Measurements from ENCODE around the gene ERP29. TPM values are rescaled to one million over a fixed set of nuclear protein-coding genes. Genes with fewer than 3 reads are reported as not detected.

Gene ERP29
- total RNA-seq: 58.9 and 59.9 TPM in 2 replicates

DNA sequence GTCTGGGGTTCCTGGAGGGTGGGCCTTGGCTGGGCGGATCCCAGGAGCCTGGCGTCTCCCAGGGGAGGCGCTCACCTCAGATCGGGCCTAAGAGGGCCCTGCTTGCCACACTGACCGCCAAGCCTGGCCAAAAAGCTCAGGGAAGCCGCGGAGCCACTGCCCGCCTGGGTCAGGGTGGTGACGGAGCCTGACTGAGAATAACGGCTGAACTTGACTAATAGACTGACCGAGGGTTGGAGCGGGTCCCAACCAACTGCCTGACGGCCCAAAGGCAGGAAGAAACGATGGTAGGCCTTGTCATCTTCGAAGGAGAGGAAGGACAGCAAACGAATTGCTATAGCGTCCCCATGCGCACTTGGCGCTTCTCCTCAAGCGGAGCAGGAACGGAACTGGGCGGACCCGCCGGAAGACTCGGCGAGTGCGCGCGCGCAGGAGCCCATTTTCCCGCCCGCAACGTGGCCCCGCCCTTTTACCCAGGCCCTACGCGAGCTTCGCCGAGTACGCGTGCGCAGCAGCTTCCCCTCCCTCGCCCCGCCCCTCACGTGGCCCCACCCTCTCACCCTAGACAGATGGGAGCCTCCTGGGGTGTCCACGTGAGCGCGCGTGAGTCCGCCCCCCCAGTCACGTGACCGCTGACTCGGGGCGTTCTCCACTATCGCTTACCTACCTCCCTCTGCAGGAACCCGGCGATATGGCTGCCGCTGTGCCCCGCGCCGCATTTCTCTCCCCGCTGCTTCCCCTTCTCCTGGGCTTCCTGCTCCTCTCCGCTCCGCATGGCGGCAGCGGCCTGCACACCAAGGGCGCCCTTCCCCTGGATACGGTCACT lies at the start of gene ERP29, which contains the start of gene TMEM116:
Gene ERP29, plus strand, starts transcription at position 652 of the 826 bp plus-strand sequence. Its CDS starts 40 bp downstream, at position 692.
Gene TMEM116, minus strand, starts transcription at position 391 of the 826 bp plus-strand sequence. CDS start 7,895 bp downstream, outside the sequence.
- Mint-ChIP-seq H3K27ac (peak within 1 kb of the TSS; percentile 94), H3K4me3 (ENCODE audit: low read depth) (peak within 1 kb of the TSS; percentile 94), H3K9me3 (peaks cover 6% of the 10 kb centered on the region), H3K27me3 (ENCODE audit: low read depth) (no peaks in the 10 kb centered on the region), H3K36me3 (ENCODE audit: low read depth) (peaks cover 45% of the 10 kb centered on the region), H3K4me1 (ENCODE audit: low read depth) (peaks cover 40% of the 10 kb centered on the region)
- intact Hi-C loops (cut with micrococcal nuclease): loop anchor here (1.0 to 10.0 kb wide), 7 partner anchors 12 to 394 kb away; partner anchors contain the start of genes HECTD4, MAPKAPK5, NAA25 and RPL6
- peak; percentile 98 for DNase-seq (ENCODE audit: low spot score)

DNA sequence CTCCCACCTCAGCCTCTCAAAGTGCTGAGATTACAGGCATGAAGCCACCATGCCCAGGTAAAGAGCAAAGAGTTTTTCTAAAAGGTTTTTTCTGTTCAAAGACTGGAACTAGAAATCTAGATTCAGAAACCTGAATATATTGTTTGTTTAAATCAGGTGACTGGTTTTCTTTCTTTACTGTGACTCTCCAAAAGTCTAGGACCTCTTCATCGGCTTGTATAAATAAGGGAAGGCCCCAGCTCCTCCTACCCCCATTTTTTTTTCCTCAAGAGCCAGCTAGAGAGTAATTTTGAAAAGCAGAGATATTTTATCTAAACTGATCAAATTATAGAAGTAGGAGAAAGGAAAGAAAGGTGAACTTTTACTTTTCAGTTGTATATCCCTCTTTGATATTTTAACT lies 48.3 kb upstream of the ERP29 start:
- H3K4me1 Mint-ChIP-seq (ENCODE audit: low read depth): peaks cover 14% of the 10 kb centered on the region
- H3K9me3 Mint-ChIP-seq: peaks cover 28% of the 10 kb centered on the region
- peaks cover 40% of the 10 kb centered on the region for H3K36me3 Mint-ChIP-seq (ENCODE audit: low read depth)
- DNase-seq (ENCODE audit: low spot score): no peak
- no peak overlapping the region for H3K4me3 Mint-ChIP-seq (ENCODE audit: low read depth)
- no peaks in the 10 kb centered on the region for H3K27me3 Mint-ChIP-seq (ENCODE audit: low read depth)
- H3K27ac Mint-ChIP-seq: no peak overlapping the region
- intact Hi-C loops (cut with micrococcal nuclease): no loop called here

DNA sequence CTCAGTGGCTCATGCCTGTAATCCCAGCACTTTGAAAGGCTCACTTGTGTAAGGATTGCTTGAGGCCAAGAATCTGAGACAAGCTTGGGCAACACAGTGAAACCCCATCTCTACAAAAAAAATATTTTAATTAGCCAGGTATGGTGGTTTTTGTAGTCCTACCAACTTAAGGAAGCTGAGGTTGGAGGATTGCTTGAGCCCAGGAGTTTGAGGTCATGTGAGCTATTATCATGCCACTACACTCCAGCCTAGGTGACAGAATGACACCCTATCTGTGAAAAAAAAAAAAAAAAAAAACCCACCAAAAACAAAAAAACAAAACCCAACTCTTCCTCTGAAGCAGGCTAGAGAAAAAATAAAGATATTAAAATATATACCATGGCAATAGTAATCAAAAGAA lies 41.4 kb upstream of the ERP29 start:
- no peak overlapping the region for H3K4me3 Mint-ChIP-seq (ENCODE audit: low read depth)
- H3K4me1 Mint-ChIP-seq (ENCODE audit: low read depth): peaks cover 13% of the 10 kb centered on the region
- no peak for DNase-seq (ENCODE audit: low spot score)

DNA sequence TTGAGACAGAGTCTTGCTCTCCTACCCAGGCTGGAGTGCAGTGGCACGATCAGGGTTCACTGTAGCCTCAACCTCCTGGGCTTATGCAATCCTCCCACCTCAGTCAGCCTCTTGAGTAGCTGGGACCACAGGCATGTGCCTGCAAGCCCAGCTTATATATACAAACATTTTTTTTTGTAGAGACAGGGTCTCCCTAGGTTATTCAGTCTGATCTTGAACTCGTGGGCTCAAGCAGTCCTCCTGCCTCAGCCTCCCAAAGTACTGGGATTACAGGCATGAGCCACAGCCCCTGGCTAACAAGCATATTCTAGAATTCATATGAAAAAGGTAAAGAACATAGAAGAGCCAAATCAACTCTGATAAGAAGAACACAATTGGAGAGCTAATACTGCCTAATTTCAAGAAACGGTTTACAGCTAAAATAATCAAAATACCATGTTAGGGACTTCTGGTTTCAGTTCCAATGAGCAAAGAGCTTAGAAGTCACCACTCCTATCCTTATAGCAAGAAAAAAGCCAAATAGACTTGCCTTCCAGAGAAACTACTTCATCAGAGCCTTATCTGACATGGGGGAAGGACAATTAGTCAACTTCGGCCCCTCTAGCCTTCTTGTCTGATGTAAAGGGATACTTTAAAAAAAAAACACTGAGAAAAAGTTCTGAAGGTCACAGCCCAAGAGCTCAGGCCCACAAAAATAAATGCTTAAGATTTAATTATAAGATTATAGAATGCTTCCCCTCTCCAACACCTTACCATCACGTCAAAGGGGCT lies 37.9 kb upstream of the ERP29 start:
- intact Hi-C loops (cut with micrococcal nuclease): no loop called here
- DNase-seq (ENCODE audit: low spot score): no peak
- Mint-ChIP-seq H3K4me1 (ENCODE audit: low read depth) (peaks cover 14% of the 10 kb centered on the region), H3K36me3 (ENCODE audit: low read depth) (peaks cover 23% of the 10 kb centered on the region), H3K27me3 (ENCODE audit: low read depth) (no peaks in the 10 kb centered on the region), H3K4me3 (ENCODE audit: low read depth) (no peak overlapping the region), H3K9me3 (peaks cover 8% of the 10 kb centered on the region), H3K27ac (no peak overlapping the region)

More for the DNA sequence above, 41.4 kb upstream of the ERP29 start:
- H3K27me3 Mint-ChIP-seq (ENCODE audit: low read depth): no peaks in the 10 kb centered on the region
- H3K27ac Mint-ChIP-seq: no peak overlapping the region
- intact Hi-C loops (cut with micrococcal nuclease): no loop called here
- peaks cover 8% of the 10 kb centered on the region for H3K9me3 Mint-ChIP-seq
- H3K36me3 Mint-ChIP-seq (ENCODE audit: low read depth): peaks cover 24% of the 10 kb centered on the region

DNA sequence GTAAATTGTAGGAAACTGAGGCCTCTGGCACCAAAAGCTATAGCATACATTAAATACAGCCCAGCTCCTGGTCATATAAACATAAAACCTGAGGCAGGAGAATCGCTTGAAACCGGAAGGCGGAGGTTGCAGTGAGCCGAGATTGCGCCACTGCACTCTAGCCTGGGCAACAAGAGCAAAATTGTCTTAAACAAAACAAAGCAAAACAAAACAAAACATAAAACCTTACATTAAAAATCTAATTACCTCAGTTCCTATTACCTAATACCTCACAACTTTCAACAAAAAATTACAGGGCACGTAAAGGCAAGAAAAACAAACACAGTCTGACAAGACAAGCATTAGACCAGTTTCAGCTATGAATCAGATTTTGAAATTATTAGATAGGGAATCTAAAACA lies 36.9 kb upstream of the ERP29 start:
- Mint-ChIP-seq H3K27me3 (ENCODE audit: low read depth) (no peaks in the 10 kb centered on the region), H3K27ac (no peak overlapping the region), H3K4me3 (ENCODE audit: low read depth) (no peak overlapping the region), H3K9me3 (peaks cover 5% of the 10 kb centered on the region), H3K4me1 (ENCODE audit: low read depth) (peaks cover 14% of the 10 kb centered on the region), H3K36me3 (ENCODE audit: low read depth) (peaks cover 17% of the 10 kb centered on the region)
- intact Hi-C loops (cut with micrococcal nuclease): no loop called here
- no peak for DNase-seq (ENCODE audit: low spot score)

DNA sequence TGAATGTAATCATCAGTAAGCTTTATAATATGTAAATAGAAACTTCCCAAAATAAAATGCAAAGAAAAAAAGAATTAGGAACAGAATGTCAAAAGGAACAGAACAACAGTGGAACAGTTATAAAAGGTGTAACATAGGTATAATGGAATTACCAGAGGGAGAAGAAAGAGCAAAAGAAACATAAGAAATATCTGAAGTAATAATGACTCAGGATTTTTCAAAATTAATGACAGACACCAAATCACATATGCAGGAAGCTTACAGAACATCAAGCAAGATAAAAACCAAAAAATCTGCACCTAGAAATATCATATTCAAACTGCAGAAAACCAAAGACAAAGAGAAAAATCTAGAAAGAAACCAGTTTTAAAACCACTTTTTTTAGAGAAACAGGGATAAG lies 36.4 kb upstream of the ERP29 start:
- Mint-ChIP-seq H3K27me3 (ENCODE audit: low read depth) (no peaks in the 10 kb centered on the region), H3K4me3 (ENCODE audit: low read depth) (no peak overlapping the region), H3K27ac (no peak overlapping the region), H3K36me3 (ENCODE audit: low read depth) (peaks cover 17% of the 10 kb centered on the region), H3K9me3 (peaks cover 5% of the 10 kb centered on the region), H3K4me1 (ENCODE audit: low read depth) (peaks cover 14% of the 10 kb centered on the region)
- no peak for DNase-seq (ENCODE audit: low spot score)
- intact Hi-C loops (cut with micrococcal nuclease): no loop called here

DNA sequence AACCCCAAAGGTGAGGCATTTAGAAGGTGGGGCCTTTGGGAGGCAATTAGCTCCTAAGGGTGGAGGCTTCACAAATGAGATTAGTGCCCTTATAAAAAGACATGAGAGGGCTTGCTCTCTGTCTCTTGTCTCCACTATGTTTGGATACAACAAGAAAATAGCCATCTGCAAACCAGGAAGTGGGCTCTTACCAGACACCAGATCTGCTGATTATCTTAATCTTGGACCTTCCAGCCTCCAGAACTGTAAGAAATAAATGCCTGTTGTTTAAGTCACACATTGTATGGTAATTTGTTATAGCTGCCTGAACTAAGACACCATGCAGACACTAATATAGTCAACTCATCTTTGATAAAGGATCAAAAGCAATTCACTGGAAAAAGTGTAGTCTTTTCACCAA lies 34.7 kb upstream of the ERP29 start:
- intact Hi-C loops (cut with micrococcal nuclease): no loop called here
- H3K9me3 Mint-ChIP-seq: no peaks in the 10 kb centered on the region
- peaks cover 10% of the 10 kb centered on the region for H3K36me3 Mint-ChIP-seq (ENCODE audit: low read depth)
- H3K27me3 Mint-ChIP-seq (ENCODE audit: low read depth): no peaks in the 10 kb centered on the region
- peaks cover 14% of the 10 kb centered on the region for H3K4me1 Mint-ChIP-seq (ENCODE audit: low read depth)
- H3K4me3 Mint-ChIP-seq (ENCODE audit: low read depth): no peak overlapping the region
- no peak overlapping the region for H3K27ac Mint-ChIP-seq
- DNase-seq (ENCODE audit: low spot score): no peak

DNA sequence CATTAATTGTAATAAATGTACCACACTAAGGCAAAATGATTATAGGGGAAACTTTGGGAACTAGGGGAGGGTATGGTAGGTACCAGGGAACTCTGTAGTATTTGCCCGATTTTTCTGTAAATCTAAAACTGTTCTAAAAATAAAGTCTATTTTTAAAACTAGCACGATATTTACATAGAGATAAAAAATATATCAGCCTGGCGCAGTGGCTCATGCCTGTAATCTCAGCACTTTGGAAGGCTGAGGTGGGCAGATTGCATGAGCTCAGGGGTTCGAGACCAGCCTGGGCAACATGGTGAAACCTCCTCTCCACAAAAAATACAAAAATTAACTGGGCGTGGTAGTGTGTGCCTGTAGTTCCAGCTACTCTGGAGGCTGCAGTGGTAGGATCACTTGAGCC lies 32.6 kb upstream of the ERP29 start:
- H3K4me1 Mint-ChIP-seq (ENCODE audit: low read depth): peaks cover 14% of the 10 kb centered on the region
- no peak overlapping the region for H3K4me3 Mint-ChIP-seq (ENCODE audit: low read depth)
- no peak overlapping the region for H3K27ac Mint-ChIP-seq
- H3K9me3 Mint-ChIP-seq: no peaks in the 10 kb centered on the region
- H3K36me3 Mint-ChIP-seq (ENCODE audit: low read depth): peaks cover 7% of the 10 kb centered on the region
- intact Hi-C loops (cut with micrococcal nuclease): no loop called here
- no peak for DNase-seq (ENCODE audit: low spot score)
- no peaks in the 10 kb centered on the region for H3K27me3 Mint-ChIP-seq (ENCODE audit: low read depth)

DNA sequence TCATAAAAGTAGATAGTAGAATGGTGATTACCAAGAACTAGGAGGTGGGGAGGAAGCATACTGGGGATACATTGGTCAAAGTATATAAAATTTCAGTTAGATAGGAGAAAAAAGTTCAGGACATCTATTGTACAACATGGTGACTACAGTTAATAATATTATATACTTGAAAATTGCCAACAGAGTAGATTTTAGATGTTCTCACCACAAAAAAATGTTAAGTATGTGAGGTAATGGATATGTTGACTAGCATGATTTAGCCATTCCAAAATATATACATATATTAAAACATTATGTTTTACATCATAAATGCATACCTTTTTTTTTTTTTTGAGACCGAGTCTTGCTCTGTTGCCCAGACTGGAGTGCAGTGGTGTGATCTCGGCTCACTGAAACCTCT lies 31.2 kb upstream of the ERP29 start:
- no peaks in the 10 kb centered on the region for H3K9me3 Mint-ChIP-seq

DNA sequence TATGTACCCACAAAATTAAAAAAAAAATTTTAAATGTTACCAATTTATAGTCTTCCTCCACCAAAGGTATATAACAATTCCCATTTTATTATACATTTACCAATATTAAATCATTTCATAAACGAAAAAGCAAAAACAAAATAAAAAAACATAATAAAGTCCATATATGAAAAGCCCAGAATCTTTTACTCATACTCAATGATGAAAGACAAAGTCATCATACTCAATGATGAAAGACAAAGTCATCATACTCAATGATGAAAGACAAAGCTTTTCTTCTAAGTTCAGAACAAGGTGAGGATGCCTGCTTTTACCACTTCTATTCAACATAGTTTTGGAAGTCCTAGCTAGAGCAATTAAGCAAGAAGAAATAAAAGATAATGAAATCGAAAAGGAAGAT lies 28.4 kb upstream of the ERP29 start:
- intact Hi-C loops (cut with micrococcal nuclease): no loop called here
- no peak overlapping the region for H3K27ac Mint-ChIP-seq

More for the DNA sequence above, 31.2 kb upstream of the ERP29 start:
- Mint-ChIP-seq H3K36me3 (ENCODE audit: low read depth) (peaks cover 7% of the 10 kb centered on the region), H3K27me3 (ENCODE audit: low read depth) (no peaks in the 10 kb centered on the region), H3K4me1 (ENCODE audit: low read depth) (peaks cover 10% of the 10 kb centered on the region), H3K4me3 (ENCODE audit: low read depth) (no peak overlapping the region), H3K27ac (no peak overlapping the region)
- DNase-seq (ENCODE audit: low spot score): no peak
- intact Hi-C loops (cut with micrococcal nuclease): no loop called here

DNA sequence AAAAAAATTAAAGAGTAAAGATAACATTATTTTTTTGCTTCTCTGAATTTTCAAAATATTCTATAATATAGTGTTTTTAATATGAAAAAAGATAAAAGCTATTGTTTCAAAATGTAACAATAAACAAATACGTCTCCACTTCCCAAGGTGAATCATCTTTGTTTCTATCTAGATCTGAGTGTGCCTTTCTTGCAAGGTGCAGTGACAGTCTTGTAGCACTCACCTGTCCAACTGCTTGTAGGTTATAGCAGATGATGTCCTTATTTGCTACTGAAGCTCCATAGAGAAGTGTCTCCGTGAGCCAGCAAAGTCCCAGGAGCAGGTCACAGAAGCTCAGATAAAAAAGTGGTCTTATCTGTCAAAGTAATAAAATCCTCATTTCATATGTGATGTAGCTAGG lies 21.7 kb upstream of the ERP29 start:
- no peak for DNase-seq (ENCODE audit: low spot score)
- no peaks in the 10 kb centered on the region for H3K27me3 Mint-ChIP-seq (ENCODE audit: low read depth)
- H3K4me3 Mint-ChIP-seq (ENCODE audit: low read depth): no peak overlapping the region
- H3K4me1 Mint-ChIP-seq (ENCODE audit: low read depth): peaks cover 50% of the 10 kb centered on the region
- no peaks in the 10 kb centered on the region for H3K9me3 Mint-ChIP-seq
- peaks cover 31% of the 10 kb centered on the region for H3K36me3 Mint-ChIP-seq (ENCODE audit: low read depth)
- no peak overlapping the region for H3K27ac Mint-ChIP-seq
- intact Hi-C loops (cut with micrococcal nuclease): no loop called here

More for the DNA sequence above, 28.4 kb upstream of the ERP29 start:
- H3K9me3 Mint-ChIP-seq: no peaks in the 10 kb centered on the region
- no peak overlapping the region for H3K4me3 Mint-ChIP-seq (ENCODE audit: low read depth)
- no peaks in the 10 kb centered on the region for H3K27me3 Mint-ChIP-seq (ENCODE audit: low read depth)
- H3K36me3 Mint-ChIP-seq (ENCODE audit: low read depth): peaks cover 13% of the 10 kb centered on the region
- peaks cover 5% of the 10 kb centered on the region for H3K4me1 Mint-ChIP-seq (ENCODE audit: low read depth)
- DNase-seq (ENCODE audit: low spot score): no peak

DNA sequence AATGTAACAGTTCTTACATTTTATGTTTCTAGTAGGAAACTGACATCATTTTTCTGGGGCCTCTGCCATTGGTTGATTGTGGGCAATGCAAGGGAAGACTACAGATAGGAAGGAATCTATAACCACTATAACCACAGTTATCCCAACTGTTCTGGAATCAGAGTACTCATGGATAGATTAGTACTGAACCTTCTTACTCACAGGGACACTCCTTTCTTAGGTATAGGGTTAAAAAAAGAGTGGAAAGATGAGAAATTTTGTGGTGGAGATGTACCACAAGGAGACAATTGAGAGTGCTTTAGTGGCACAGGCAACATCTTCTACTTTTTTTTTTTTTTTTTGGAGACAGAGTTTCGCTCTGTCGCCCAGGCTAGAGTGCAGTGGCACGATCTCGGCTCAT lies 21.3 kb upstream of the ERP29 start:
- no peaks in the 10 kb centered on the region for H3K27me3 Mint-ChIP-seq (ENCODE audit: low read depth)
- H3K4me3 Mint-ChIP-seq (ENCODE audit: low read depth): no peak overlapping the region
- peaks cover 54% of the 10 kb centered on the region for H3K4me1 Mint-ChIP-seq (ENCODE audit: low read depth)
- intact Hi-C loops (cut with micrococcal nuclease): loop anchor here (2.0 kb wide), 1 partner anchor 41 kb away; no protein-coding TSS in a partner anchor
- no peak overlapping the region for H3K27ac Mint-ChIP-seq
- no peak for DNase-seq (ENCODE audit: low spot score)
- peaks cover 31% of the 10 kb centered on the region for H3K36me3 Mint-ChIP-seq (ENCODE audit: low read depth)
- H3K9me3 Mint-ChIP-seq: no peaks in the 10 kb centered on the region

DNA sequence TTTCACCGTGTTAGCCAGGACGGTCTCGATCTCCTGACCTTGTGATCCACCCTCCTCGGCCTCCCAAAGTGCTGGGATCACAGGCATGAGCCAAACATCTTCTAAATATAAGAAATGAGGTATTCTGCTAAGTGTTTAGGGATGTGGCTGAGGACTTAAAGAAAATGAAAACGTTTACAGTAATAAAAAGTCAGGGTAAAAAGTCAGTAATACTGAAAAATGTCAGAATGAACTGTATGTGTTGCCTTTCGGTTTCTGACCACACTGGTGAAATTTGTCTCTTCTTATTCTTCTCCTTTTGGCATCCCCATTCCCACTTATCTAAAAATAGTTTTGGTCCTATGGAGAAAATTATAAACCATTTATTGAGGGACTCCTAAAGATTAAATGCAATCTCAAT lies 20.8 kb upstream of the ERP29 start:
- intact Hi-C loops (cut with micrococcal nuclease): loop anchor here (2.0 kb wide), 1 partner anchor 42 kb away; no protein-coding TSS in a partner anchor
- H3K27me3 Mint-ChIP-seq (ENCODE audit: low read depth): no peaks in the 10 kb centered on the region
- DNase-seq (ENCODE audit: low spot score): no peak
- H3K4me3 Mint-ChIP-seq (ENCODE audit: low read depth): no peak overlapping the region
- H3K9me3 Mint-ChIP-seq: no peaks in the 10 kb centered on the region
- peaks cover 57% of the 10 kb centered on the region for H3K4me1 Mint-ChIP-seq (ENCODE audit: low read depth)
- peaks cover 31% of the 10 kb centered on the region for H3K36me3 Mint-ChIP-seq (ENCODE audit: low read depth)
- peak overlapping the region; percentile 46 for H3K27ac Mint-ChIP-seq

All from activated T-helper 2 cell treated with anti-CD3 and anti-CD28 coated beads, Interferon-gamma antibody, Interleukin-2, Interleukin-4, amounts not matched to agents 10 μg/mL and 5 μg/mL and 100 μg/mL, durations not matched to agents 14 hours and 24 hours and 36 hours (primary cell).